Adipose tissue (tissue), 3 donors: ENCODE results near the gene BDKRB1. TPM values are rescaled to one million over a fixed set of nuclear protein-coding genes. Genes with fewer than 3 reads are reported as not detected.

ENCODE experiments used
- H3K27ac ChIP-seq: one replicate; pipeline ENCODE4 v1.5.1; 2013; ENCODE audit warnings: low read depth, low read length
- WGBS, 3 donors: extraction: QIAGEN DNeasy Blood & Tissue Kit; methylation state at CpG; one replicate each; pipeline ENCODE4 v1.1.7; 2013; 5-methylcytosine and 5-hydroxymethylcytosine counted together
- polyA plus RNA-seq, 3 donors: library from polyadenylated mRNA; stranded (reverse); fragments of 200-250 nt; gene quantifications; one replicate each; pipeline ENCODE4 v1.2.3, GENCODE V29; 2013
- donor health status: healthy with polysubstance abuse.
- donor health status: Bipolar disorder and iron deficiency.
- donor health status: healthy.

Gene BDKRB1
- polyA plus RNA-seq, 3 donors = 1.2 to 18.1 (median 4.4) TPM

- 81 to 96% (median 96%) methylated on average over 1 of the region's 1 CpG for WGBS, 3 donors
- H3K27ac ChIP-seq = no peak overlapping the region
Measured at GRCh38 chr14:96271421-96271762, 15.4 kb downstream of the BDKRB1 start.

- H3K27ac ChIP-seq = no peak overlapping the region
- WGBS, 3 donors = 24 to 36% (median 32%) methylated on average over 3 of the region's 3 CpGs
Measured at GRCh38 chr14:96272777-96273473, 16.9 kb downstream of the BDKRB1 start.

DNA sequence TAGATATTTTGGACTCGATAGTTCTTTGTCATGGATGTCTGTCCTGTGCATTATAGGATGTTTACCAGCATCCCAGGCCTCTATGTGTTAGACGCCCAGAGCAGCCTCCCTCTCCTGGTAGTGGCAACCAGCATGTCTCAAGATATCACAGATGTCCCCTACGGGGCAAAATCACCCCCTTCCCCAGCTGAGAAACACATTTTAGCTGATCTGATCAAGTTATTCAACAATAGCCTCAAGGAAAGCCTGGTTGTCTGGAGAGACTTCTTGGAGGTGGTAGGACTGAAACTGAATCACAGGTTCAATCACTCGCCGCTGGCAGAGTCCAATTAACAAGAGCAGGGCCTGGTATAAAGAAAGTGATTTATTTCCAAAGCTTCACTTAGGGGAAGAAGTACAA, 17.6 kb downstream of the BDKRB1 start:
- H3K27ac ChIP-seq = no peak overlapping the region
- WGBS, 3 donors = 86 to 92% (median 92%) methylated on average over 5 of the region's 5 CpGs

GRCh38 chr14:96274122-96274521, 18.1 kb downstream of the BDKRB1 start:
- no peak overlapping the region for H3K27ac ChIP-seq
- WGBS, 3 donors = 70 to 85% (median 77%) methylated on average over 5 of the region's 5 CpGs

DNA sequence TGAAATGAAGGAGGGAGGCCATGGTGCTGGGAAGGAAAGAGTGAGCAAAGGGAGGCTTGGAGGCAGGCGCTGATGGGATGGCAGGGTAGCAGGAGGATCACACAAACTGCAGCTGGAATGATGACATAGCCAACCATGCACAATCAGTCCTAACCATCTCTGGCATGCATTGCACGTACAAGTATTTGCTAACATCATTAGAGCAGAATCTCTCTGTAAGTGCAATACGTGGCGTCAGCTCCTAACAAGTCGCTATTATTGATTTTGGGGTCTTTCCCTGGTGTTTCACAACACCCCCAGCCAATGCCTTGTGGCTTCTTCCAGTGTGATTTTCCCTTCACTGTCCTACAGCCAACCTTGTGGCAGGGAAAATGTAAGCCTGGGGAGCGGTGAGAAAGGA, 18.5 kb downstream of the BDKRB1 start:
- WGBS, 3 donors = 69 to 80% (median 70%) methylated on average over 6 of the region's 6 CpGs
- no peak overlapping the region for H3K27ac ChIP-seq

- no peak overlapping the region for H3K27ac ChIP-seq
- WGBS, 3 donors = 15 to 19% (median 17%) methylated on average over 17 of the region's 17 CpGs
Measured at GRCh38 chr14:96275177-96276112, 19.4 kb downstream of the BDKRB1 start.

DNA sequence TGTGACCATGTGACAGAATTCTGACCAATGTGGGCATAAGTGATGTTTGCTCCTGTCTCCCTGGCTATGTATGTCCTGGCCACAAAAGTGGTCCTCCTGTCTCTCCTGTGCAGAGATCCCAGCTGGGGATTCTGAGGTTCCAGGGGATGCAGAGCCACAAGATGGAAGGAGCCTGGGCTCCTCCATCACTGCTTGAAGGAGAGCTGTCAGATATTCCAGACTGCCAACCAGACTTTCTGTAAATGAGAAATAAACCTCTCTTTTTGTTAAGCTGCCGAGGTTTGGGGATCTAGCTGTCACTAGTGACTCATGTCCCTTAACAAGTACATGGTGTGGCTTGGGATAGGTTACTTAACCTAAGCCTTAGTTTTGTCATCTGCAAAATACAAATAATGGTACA, 21.9 kb downstream of the BDKRB1 start:
- WGBS, 3 donors = 96 to 100% (median 100%) methylated on average over 1 of the region's 1 CpG

GRCh38 chr14:96279564-96279963, 23.6 kb downstream of the BDKRB1 start:
- no peak overlapping the region for H3K27ac ChIP-seq
- WGBS, 3 donors = 70 to 87% (median 76%) methylated on average over 8 of the region's 8 CpGs

More for the DNA sequence above, 21.9 kb downstream of the BDKRB1 start:
- no peak overlapping the region for H3K27ac ChIP-seq

GRCh38 chr14:96280104-96280503, 24.1 kb downstream of the BDKRB1 start:
- WGBS, 3 donors = 91 to 97% (median 97%) methylated on average over 2 of the region's 2 CpGs
- H3K27ac ChIP-seq = no peak overlapping the region

DNA sequence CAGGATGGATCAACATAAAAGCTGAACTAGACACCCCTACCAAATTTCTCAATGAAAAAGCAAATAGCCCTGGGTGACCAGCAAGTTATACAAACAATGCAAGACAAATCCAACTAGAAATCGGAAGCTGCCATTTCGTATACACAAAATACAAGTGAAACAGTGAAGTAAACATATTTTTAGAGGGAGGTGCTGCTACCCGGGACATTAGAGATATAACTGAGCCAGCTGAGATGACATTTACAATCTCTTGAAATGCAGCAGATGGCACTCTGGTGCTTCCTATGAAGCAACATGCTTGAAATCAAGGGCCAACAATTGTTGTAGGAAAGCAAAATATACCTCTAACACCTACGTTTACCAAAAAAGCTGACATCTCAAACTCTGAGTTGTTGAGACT, 25.5 kb downstream of the BDKRB1 start:
- WGBS, 3 donors = 61 to 71% (median 69%) methylated on average over 4 of the region's 4 CpGs
- H3K27ac ChIP-seq = no peak overlapping the region

DNA sequence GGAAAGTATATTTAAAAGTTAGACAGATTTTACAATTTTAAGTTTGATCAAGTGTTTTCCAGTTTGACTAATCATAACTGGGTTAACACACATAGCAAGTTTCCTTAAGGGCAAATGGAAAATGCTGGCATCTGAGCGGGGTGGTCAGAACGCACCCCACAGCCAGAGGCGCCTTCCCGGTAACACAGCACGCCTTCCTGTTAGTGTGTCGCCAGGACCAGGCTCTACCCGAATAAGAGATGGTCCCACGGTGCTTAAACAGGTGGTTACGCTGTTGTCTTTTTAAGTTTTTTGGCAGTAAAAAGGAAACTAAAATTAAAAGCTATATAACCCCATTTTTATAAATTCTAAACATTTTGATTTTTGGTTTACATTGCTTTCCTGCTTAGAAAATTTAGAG, 28.0 kb downstream of the BDKRB1 start:
- H3K27ac ChIP-seq = no peak overlapping the region
- 76 to 94% (median 91%) methylated on average over 9 of the region's 9 CpGs for WGBS, 3 donors

GRCh38 chr14:96284430-96284829, 28.4 kb downstream of the BDKRB1 start:
- H3K27ac ChIP-seq = no peak overlapping the region
- WGBS, 3 donors = 23 to 72% (median 61%) methylated on average over 1 of the region's 1 CpG

DNA sequence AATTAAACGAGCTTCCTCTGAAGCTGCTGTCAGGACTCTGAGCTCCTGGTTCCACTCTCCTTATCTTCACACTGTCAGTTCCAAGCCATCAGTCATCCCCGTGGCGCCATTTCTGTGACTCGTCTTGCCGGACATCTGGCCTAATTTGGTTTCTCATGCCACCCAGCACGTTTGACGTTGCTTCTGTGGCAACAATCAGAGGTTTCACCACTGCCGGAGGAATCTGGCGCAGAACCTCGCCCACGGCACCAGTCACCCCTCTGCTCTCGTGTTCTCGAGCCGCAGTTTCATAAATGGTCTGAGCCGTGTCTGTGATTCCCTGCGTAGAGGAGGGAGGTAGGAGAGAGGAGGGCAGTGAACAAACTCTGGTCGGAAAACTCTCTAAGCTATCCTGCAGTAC, 29.7 kb downstream of the BDKRB1 start:
- 59 to 80% (median 68%) methylated on average over 17 of the region's 17 CpGs for WGBS, 3 donors
- H3K27ac ChIP-seq = no peak overlapping the region

DNA sequence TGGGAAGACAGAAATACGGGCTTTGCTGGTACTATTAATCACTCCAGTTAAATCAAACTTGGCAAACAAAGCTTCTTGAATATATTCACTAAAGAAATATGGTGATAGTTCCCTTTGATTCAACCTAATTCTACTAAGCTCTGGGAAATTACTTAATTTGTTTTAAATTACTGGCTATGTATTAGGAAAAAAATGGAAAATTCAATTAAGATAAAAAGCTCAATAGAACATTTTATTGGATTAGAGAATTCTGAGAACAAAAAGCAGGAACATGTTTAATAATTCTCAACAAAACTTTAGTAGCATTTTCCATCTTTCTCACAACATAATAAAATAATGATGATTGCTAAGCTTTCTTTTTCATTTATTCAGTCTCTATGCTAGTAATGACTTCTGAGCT, 30.2 kb downstream of the BDKRB1 start:
- 72 to 90% (median 81%) methylated on average over 1 of the region's 1 CpG for WGBS, 3 donors
- H3K27ac ChIP-seq = no peak overlapping the region

- H3K27ac ChIP-seq = no peak overlapping the region
- 76 to 100% (median 96%) methylated on average over 1 of the region's 1 CpG for WGBS, 3 donors
Measured at GRCh38 chr14:96287856-96288255, 31.8 kb downstream of the BDKRB1 start.

DNA sequence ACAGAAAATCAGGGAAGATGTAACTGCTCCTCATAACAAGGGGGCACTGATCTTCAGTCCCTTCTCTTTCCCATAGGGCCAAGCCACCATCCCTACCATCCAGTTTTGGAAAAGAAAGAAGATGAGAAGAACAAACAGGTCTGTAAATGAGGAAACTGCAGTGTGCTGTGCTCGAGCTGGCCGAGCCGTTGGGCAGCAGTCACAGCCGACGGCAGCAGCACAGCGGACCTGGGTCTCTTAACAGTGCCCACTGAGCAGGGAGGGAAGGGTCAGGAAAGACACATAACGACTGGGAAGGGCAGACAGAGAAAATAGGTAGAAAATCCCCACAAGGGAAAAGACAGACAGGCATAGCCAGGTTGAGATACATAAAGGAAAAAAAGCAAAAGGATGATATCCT, 38.2 kb downstream of the BDKRB1 start:
- H3K27ac ChIP-seq = no peak overlapping the region
- WGBS, 3 donors = 81 to 91% (median 85%) methylated on average over 7 of the region's 7 CpGs

- 96 to 100% (median 99%) methylated on average over 2 of the region's 2 CpGs for WGBS, 3 donors
- no peak overlapping the region for H3K27ac ChIP-seq
Measured at GRCh38 chr14:96297000-96297399, 41.0 kb downstream of the BDKRB1 start.

DNA sequence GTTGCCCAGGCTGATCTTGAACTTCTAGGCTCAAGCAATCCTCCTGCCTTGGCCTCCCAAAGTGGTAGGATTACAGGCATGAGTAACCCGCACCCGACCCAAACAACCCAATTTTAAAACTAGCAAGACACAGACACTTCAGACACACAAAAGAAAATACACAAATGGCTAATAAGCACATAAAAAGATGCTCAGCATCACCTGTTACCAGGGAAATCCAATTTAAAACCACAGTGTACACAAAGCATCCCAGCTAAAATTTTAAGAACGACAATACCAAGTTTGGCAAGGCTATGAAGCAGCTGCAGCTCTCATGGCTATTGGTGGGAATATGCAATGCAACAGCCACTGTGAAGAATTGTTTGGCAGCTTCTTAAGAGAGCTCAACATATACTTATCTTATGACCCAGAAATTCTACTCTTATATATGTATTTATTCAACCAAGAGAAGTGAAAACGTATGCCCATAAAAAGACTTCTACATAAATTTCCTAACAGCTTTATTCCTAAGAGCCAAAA, 42.0 kb downstream of the BDKRB1 start:
- 90 to 94% (median 93%) methylated on average over 4 of the region's 4 CpGs for WGBS, 3 donors
- no peak overlapping the region for H3K27ac ChIP-seq

DNA sequence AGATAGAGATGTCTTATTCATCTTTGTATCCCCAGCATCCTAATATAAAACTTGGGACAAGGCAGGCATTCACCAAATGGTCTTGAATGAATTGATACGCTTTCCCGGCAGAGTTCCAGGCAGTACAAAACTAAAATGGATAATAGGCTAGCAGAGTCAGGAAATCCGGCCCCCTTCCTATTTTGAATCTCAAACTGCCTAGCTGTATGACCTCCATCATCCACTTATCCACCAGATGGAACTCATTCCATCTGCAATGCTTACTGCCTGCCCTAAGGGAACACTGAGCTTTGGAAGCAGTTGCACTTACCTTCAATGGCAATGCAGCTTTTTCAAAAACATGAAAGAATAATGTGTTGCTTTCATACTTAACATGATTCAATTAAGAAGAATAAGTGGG, 43.4 kb downstream of the BDKRB1 start:
- WGBS, 3 donors = 59 to 77% (median 71%) methylated on average over 3 of the region's 3 CpGs

More for the DNA sequence above, 43.4 kb downstream of the BDKRB1 start:
- no peak overlapping the region for H3K27ac ChIP-seq
